HepG2 (cell line): ENCODE results near the gene CD37. TPM values are rescaled to one million over a fixed set of nuclear protein-coding genes. Genes with fewer than 3 reads are reported as not detected.

Source experiments
- ATAC-seq: fragments of 200-7000 bp; cut with Tn5 transposase; 3 replicates; pipeline ENCODE4 v1.9.1; 2020; ENCODE audit warnings: mild to moderate bottlenecking, moderate library complexity
- BruUV-seq: library from RNA; stranded (reverse); fragments of 400-500 nt; replicated peaks from 2 replicates; lab custom pipeline; 2021; lab: Mats Ljungman, UMichigan
- CTCF ChIA-PET: fragments of 300-600 bp; formaldehyde crosslinking; extraction: SDS; loops from one replicate; lab custom pipeline; 2021; ENCODE audit warnings: low total read pairs, inconsistent platforms, low intra/inter-chr PET ratio; lab: Yijun Ruan, JAX
- POLR2A ChIA-PET: fragments of 350-600 bp; sonication (Branson Sonifier 250); formaldehyde crosslinking; loops from one replicate; lab custom pipeline; 2020; ENCODE audit warnings: antibody characterized with exemption, inconsistent platforms; lab: Yijun Ruan, JAX
- DNase-seq: peaks from one replicate; pipeline ENCODE4 v3.0.0-alpha.2; 2015; ENCODE audit warnings: low spot score
- FAIRE-seq: peaks from 3 replicates; lab custom pipeline; 2011; peaks lifted over from hg19 to GRCh38; lab: Jason Lieb, UNC
- H2AFZ ChIP-seq: one replicate; pipeline ENCODE4 v1.6.1; 2011; ENCODE audit warnings: low read length, inconsistent platforms
- H3K27ac ChIP-seq: fragments of 300-600 bp; 3 replicates; pipeline ENCODE4 v1.8.0; 2011; ENCODE audit warnings: mixed run types, mild to moderate bottlenecking, mixed read lengths, low read length, inconsistent platforms; ENCODE audit not compliant: insufficient read depth; ENCODE audit errors: extremely low read length
- H3K27me3 ChIP-seq, 2 experiments: fragments of 200-600 bp in 1 of 2; 2 replicates in 1 of 2; 3 replicates in 1 of 2; pipeline versions ENCODE4 v1.6.0 to v1.8.0; 2011; ENCODE audit warnings: low read length in 2 of 2, mild to moderate bottlenecking in 2 of 2, moderate library complexity in 2 of 2, inconsistent platforms in 1 of 2; ENCODE audit not compliant: insufficient read depth in 2 of 2, control insufficient read depth in 1 of 2
- H3K36me3 ChIP-seq, 2 experiments: fragments of 200-600 bp in 1 of 2; replicated peaks in 1 of 2; 2 replicates in 1 of 2; 3 replicates in 1 of 2; pipeline versions ENCODE4 v1.5.1 to v1.8.0; 2011; ENCODE audit warnings: low read length in 2 of 2, inconsistent platforms in 1 of 2; ENCODE audit not compliant: insufficient read depth in 2 of 2, control insufficient read depth in 1 of 2
- H3K4me1 ChIP-seq: 2 replicates; pipeline ENCODE4 v1.5.1; 2012; ENCODE audit warnings: low read length, inconsistent platforms; ENCODE audit not compliant: insufficient read depth
- H3K4me2 ChIP-seq: 2 replicates; pipeline ENCODE4 v1.6.0; 2011; ENCODE audit warnings: low read depth, low read length, inconsistent platforms
- H3K4me3 ChIP-seq, 3 experiments: fragments of 200-600 bp in 1 of 3; sonication (generic), shearing (Covaris generic) in 1 of 3; replicated peaks in 1 of 3; 2 replicates each; pipeline ENCODE4 v1.5.1; 2011 to 2016; ENCODE audit warnings: low read length in 3 of 3, inconsistent platforms in 2 of 3, low read depth in 2 of 3, mild to moderate bottlenecking in 2 of 3, control low read depth in 1 of 3, mixed read lengths in 1 of 3; ENCODE audit not compliant: insufficient read depth in 1 of 3
- H3K79me2 ChIP-seq: one replicate; pipeline ENCODE4 v1.6.1; 2011; ENCODE audit warnings: low read length, inconsistent platforms; ENCODE audit not compliant: insufficient read depth
- H3K9ac ChIP-seq: 2 replicates; pipeline ENCODE4 v1.6.0; 2011; ENCODE audit warnings: mild to moderate bottlenecking, low read depth, low read length, inconsistent platforms; ENCODE audit not compliant: insufficient read depth
- H3K9me3 ChIP-seq: 2 replicates; pipeline ENCODE4 v1.5.1; 2012; ENCODE audit warnings: mild to moderate bottlenecking, low read length
- H4K20me1 ChIP-seq: 2 replicates; pipeline ENCODE4 v1.6.0; 2011; ENCODE audit warnings: inconsistent platforms, mild to moderate bottlenecking, low read length, moderate library complexity; ENCODE audit not compliant: insufficient read depth
- CHCHD3 ChIP-seq: sonication (generic); formaldehyde crosslinking; IDR thresholded peaks from 2 replicates; pipeline ENCODE4 v1.8.0; 2022; ENCODE audit warnings: mild to moderate bottlenecking, missing genetic modification reagents, moderate library complexity
- ELF3 ChIP-seq: IDR thresholded peaks from 2 replicates; pipeline ENCODE4 v1.6.1; 2016; ENCODE audit warnings: missing genetic modification reagents, missing compliant biosample characterization
- HMG20A ChIP-seq: IDR thresholded peaks from 2 replicates; pipeline ENCODE4 v1.6.1; 2016; ENCODE audit warnings: borderline replicate concordance
- IKZF1 ChIP-seq: fragments of 450-650 bp; IDR thresholded peaks from 2 replicates; pipeline ENCODE4 v1.7.1; 2016
- IRF2 ChIP-seq: IDR thresholded peaks from 2 replicates; pipeline ENCODE4 v1.6.1; 2018; ENCODE audit warnings: missing genetic modification reagents, missing compliant biosample characterization
- NFE2L1 ChIP-seq: sonication (generic); formaldehyde crosslinking; IDR thresholded peaks from 2 replicates; pipeline ENCODE4 v1.4.0; 2020; ENCODE audit warnings: missing genetic modification reagents, mild to moderate bottlenecking, borderline replicate concordance
- NFKBIZ ChIP-seq: IDR thresholded peaks from 2 replicates; pipeline ENCODE4 v1.6.1; 2018; ENCODE audit warnings: missing genetic modification reagents, missing compliant biosample characterization
- NFYB ChIP-seq: sonication (generic); formaldehyde crosslinking; IDR thresholded peaks from 2 replicates; pipeline ENCODE4 v1.4.0; 2020; ENCODE audit warnings: missing genetic modification reagents
- NFYC ChIP-seq: IDR thresholded peaks from 2 replicates; pipeline ENCODE4 v1.6.1; 2016; ENCODE audit warnings: missing genetic modification reagents, missing compliant biosample characterization
- SKIL ChIP-seq: sonication (generic); formaldehyde crosslinking; IDR thresholded peaks from 2 replicates; pipeline ENCODE4 v1.8.0; 2022; ENCODE audit warnings: missing genetic modification reagents, mild to moderate bottlenecking, moderate library complexity, borderline replicate concordance
- ZNF143 ChIP-seq: sonication (generic); formaldehyde crosslinking; IDR thresholded peaks from 2 replicates; pipeline ENCODE4 v1.4.0; 2020; ENCODE audit warnings: missing genetic modification reagents
- ZNF275 ChIP-seq: sonication (generic); formaldehyde crosslinking; IDR thresholded peaks from 2 replicates; pipeline ENCODE4 v1.8.0; 2022; ENCODE audit warnings: missing genetic modification reagents, mild to moderate bottlenecking, inconsistent platforms, borderline replicate concordance
- ZNF619 ChIP-seq: sonication (generic); formaldehyde crosslinking; IDR thresholded peaks from 2 replicates; pipeline ENCODE4 v1.4.0; 2020; ENCODE audit warnings: mild to moderate bottlenecking, missing genetic modification reagents
- ZSCAN31 ChIP-seq: sonication (generic); formaldehyde crosslinking; IDR thresholded peaks from 2 replicates; pipeline ENCODE4 v1.5.0; 2020; ENCODE audit warnings: low read depth, mild to moderate bottlenecking, missing genetic modification reagents
- WGBS: methylation state at CpG from one replicate; pipeline ENCODE4 v1.1.6; 2017; ENCODE audit warnings: low lambda C conversion rate; 5-methylcytosine and 5-hydroxymethylcytosine counted together
- in situ Hi-C: cut with HindIII; loops from 2 replicates; pipeline ENCODE4 v1.10.0; 2017; ENCODE audit warnings: low pct_unique_long_range_greater_than_20kb; ENCODE audit not compliant: extremely low pct_ligation_motif_present
- intact Hi-C: fragments of 100-400 bp; cut with micrococcal nuclease; formaldehyde crosslinking; loops from one replicate; pipeline ENCODE4 v1.10.0; 2022; ENCODE audit not compliant: unreplicated experiment
- polyA plus RNA-seq, 8 experiments: library from polyadenylated mRNA; depleted of rRNA in 3 of 8; stranded (reverse) in 7 of 8; unstranded in 1 of 8; fragments of >200 nt; fragmentation: Illumina TruSeq in 4 of 8; extraction: Trizol in 4 of 8; gene quantifications; 2 replicates each; pipeline versions ENCODE4 v1.2.1 to v1.2.3, GENCODE V29; 2011 to 2016; ENCODE audit warnings: low read depth in 4 of 8, missing spikeins in 1 of 8, mixed read lengths in 1 of 8; ENCODE audit not compliant: insufficient read depth in 1 of 8
- total RNA-seq, 5 experiments: library from RNA; depleted of rRNA; stranded (reverse); fragments of >200 nt; fragmentation: Illumina TruSeq; extraction: Trizol; gene quantifications; 2 replicates each; pipeline ENCODE4 v1.2.3, GENCODE V29; 2016; ENCODE audit warnings: low read depth in 1 of 5

The CD37 gene
- total and polyA plus RNA-seq, 2 of the 13 experiments (the other 11 are each of a cell fraction or from before 2014, with no cell fraction given): not detected

- no peak for TF ChIP-seq SKIL
Measured at GRCh38 chr19:49347835-49348234, 12.6 kb downstream of the CD37 start (continued).

DNA sequence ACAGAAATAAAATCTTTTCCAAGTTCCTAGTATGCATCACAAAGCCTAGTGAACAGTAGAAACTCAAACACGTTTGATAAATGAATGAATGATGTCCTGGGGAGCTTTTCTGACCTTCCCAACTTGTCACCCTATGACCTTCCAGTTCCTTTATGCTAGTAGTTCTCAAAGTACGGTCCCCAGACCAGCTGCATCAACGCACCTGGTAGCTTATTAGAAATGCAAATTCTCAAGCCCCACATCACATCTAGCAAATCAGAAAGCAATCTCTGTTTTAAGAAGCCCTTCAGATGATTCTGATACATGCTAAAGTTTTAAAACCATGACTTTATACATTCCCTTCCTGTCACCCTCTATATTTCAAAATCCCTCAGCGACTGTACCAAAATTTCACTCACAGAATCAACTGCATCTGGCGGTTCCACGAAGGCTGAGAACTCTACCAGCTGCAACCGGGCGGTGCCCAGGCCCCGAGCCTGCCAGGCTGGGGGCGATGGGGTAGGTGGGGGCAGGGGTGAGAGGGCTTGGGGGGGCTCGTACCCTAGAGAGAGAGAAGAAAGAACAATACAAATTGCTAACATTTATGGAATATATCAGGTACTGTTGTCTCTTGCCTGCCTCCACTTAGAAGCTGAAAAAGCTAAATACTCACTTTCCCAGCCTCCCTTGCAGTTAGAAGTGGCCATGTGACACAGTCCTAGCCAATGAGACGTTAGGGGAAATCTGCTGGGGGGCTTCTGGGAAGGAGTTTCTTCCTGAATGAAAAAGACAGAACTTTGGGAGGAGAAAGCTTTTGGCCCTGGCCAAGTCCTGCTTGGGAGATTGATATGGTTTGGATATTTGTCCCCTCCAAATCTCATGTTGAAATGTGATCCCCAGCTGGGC lies 13.3 kb downstream of the CD37 start:
- no peak for FAIRE-seq

More for the DNA sequence above, 13.3 kb downstream of the CD37 start:
- in situ Hi-C loops: no loop called here
- Histone ChIP-seq H3K4me3 (no peak overlapping the region), H3K9ac (no peak overlapping the region), H2AFZ (no peak overlapping the region), H3K36me3 (peaks cover 5 to 6% of the 10 kb centered on the region in 2 experiments; a peak in 2 of 5 replicates), H3K9me3 (no peaks in the 10 kb centered on the region), H3K27ac (no peak overlapping the region), H3K27me3 (no peaks in the 10 kb centered on the region), H4K20me1 (no peaks in the 10 kb centered on the region), H3K4me2 (no peak overlapping the region), H3K4me1 (no peaks in the 10 kb centered on the region), H3K79me2 (no peaks in the 10 kb centered on the region)
- no peak for DNase-seq
- TF ChIP-seq HMG20A (CRISPR knock-in tag) (no peak), IRF2 (CRISPR knock-in tag) (no peak), NFYB (CRISPR knock-in tag) (peak; percentile 72), ZSCAN31 (CRISPR knock-in tag) (no peak), NFYC (CRISPR knock-in tag) (peak; percentile 44; the same call in 1 of the 2 replicates), NFE2L1 (CRISPR knock-in tag) (no peak), ZNF619 (CRISPR knock-in tag) (no peak), ZNF143 (CRISPR knock-in tag) (peak; percentile 64), NFKBIZ (no peak), ELF3 (CRISPR knock-in tag) (no peak), ZNF275 (CRISPR knock-in tag) (no peak), CHCHD3 (CRISPR knock-in tag) (no peak), IKZF1 (no peak)
- BruUV-seq: no TSS peak
- ATAC-seq: no peak
- ChIA-PET POLR2A (interaction anchor here (1.7 kb wide), 1 partner anchor 13 kb away, joined by 6 read pairs; the partner anchor contains the start of gene TEAD2), CTCF (no interaction called here)
- intact Hi-C loops: no loop called here
- 91% methylated on average over 12 of the region's 12 CpGs for WGBS
